GM19467 (cell line): ENCODE data around the gene RARA.
"Not testable (repeated sequence)": the region's sequence is repeated elsewhere in the genome, so short reads cannot be mapped to it uniquely, and the experiment has no call there.

Experiments used
- ATAC-seq: cut with Tn5 transposase; IDR thresholded peaks from one replicate; pipeline ENCODE4 v1.9.1; 2021; ENCODE audit warnings: mild to moderate bottlenecking, moderate library complexity; ENCODE audit not compliant: unreplicated experiment

The RARA gene

GRCh38 chr17:40297511-40297910, 11.5 kb upstream of the RARA start:
- ATAC-seq, result no peak

DNA sequence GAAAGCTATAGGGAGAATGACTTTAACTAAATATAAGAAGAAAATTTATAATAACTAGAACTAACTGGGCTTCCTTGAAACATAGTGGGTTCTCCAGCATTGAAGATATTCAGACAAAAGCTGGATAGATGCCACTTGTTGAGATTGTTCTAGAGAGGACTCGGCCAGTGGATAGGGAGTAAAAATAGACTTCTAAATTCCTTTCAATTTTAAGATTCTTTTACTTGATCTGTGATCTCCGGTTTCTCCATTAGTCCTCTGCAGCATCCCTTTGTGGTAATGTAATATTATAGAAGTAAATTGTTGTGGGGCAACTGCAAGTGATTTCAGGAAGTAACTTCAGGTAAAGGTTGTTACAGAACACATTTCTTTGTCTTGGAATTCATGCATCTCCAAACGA, 10.3 kb upstream of the RARA start:
- ATAC-seq, result no peak

DNA sequence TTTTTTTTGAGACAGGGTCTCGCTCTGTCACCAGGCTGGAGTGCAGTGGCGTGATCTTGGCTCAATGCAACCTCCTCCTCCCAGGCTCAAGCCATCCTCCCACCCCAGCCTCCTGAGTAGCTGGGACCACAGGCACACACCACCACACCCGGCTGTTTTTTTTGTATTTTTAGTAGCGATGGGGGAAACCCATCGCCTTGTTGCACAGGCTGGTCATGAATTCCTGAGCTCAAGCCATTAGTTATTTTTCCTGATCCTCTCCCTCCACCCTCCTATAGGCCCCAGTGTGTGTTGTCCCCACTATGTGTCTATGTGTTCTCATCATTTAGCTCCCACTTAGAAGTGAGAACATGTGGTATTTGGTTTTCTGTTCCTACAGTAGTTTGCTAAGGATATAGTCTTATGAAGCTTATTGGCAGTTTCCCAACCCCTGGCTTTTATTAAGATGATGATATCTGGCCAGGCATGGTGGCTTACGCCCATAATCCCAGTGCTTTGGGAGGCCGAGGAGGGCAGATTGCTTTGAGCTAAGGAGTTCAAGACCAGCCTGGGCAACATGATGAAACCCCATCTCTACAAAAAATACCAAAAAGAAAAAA, 9.7 kb upstream of the RARA start:
- ATAC-seq, result not testable (repeated sequence)

DNA sequence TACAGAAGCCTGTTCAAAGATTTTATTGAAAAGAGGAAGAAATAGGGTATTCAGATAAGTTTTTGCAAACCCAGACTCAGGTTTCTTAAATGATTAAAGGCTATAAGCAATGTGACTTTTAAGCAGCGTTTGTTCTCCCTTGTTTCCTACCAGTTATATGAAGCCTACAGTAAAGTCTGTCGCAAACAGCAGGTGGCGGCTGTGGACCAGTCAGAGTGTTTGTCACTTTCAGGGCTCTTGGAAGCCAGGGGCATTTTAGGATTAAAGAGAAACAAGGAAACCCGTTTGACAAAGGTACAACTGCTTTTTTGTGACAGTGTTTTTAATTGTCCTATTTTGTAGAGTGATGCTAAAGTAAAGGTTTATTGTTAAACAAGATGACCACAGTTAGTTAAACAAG, 7.7 kb upstream of the RARA start:
- no peak for ATAC-seq

DNA sequence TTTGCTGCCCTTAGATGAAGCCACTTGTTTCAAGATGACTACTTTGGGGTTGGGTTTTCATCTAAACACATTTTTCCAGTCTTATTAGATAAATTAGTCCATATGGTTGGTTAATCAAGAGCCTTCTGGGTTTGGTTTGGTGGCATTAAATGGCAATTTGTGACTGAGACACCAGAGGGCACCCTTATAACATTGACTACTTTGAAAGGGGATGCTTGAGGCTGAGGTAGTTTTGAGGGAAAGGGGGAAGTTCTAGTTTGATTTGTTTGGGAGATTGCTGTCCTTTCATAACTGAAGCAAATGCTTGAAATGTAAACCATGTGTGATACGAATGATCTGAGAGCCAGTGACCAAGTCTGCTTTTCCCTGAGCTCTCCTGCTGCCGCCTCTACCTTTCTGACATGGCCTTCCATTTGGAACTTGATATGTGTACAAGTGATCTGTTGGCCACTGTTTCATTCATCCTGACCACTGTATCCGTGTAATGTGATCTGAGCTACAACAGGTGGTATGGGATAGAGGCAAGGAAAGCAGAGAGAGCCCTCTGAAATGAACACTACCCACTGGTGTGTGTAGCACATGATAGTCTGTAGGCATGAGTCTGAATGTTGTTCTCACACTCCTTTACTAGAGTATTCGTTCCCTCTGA, 5.8 kb upstream of the RARA start:
- no peak for ATAC-seq

GRCh38 chr17:40303708-40304551, 5.0 kb upstream of the RARA start:
- ATAC-seq, result no peak

- not testable (repeated sequence) for ATAC-seq
These were observed 4.5 kb upstream of the RARA start for GRCh38 chr17:40304552-40304863.

DNA sequence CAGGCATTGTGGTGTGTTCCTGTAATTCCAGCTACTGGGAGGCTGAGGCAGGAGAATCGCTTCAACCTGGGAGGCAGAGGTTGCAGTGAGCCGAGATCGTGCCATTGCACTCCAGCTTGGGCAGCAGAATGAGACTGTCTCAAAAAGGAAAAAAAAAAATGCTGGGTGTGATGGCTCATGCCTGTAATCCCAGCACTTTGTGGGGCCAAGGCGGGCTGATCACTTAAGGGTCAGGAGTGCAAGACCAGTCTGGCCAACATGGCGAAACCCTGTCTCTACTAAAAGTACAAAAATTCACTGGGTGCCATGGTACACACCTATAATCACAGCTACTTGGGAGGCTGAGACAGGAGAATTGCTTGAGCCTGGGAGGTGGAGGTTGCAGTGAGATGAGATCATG, 4.1 kb upstream of the RARA start:
- not testable (repeated sequence) for ATAC-seq

DNA sequence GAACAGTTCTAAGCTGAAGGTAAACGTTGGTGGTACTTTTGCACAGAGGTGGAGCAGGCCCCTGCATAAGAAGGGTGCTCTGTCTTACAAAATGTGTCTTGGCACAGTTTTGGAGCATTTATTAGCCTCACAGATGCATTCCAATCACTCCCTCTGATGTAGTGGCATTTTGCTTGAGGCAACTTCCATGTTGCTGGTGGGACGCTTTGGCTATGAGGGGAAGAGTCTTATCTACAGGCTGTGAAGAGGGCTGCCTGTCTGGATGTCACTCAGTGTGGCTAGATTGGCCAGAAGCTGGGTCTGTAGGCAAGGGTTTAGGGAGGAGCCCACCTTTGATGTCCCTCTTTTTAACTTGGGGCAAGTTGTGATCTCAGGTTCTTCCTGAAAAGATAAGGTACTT, 2.6 kb upstream of the RARA start:
- ATAC-seq, result no peak

GRCh38 chr17:40307001-40307730, 1.8 kb upstream of the RARA start:
- ATAC-seq, result no peak

GRCh38 chr17:40307740-40308239, 1.2 kb upstream of the RARA start:
- ATAC-seq, result no peak

DNA sequence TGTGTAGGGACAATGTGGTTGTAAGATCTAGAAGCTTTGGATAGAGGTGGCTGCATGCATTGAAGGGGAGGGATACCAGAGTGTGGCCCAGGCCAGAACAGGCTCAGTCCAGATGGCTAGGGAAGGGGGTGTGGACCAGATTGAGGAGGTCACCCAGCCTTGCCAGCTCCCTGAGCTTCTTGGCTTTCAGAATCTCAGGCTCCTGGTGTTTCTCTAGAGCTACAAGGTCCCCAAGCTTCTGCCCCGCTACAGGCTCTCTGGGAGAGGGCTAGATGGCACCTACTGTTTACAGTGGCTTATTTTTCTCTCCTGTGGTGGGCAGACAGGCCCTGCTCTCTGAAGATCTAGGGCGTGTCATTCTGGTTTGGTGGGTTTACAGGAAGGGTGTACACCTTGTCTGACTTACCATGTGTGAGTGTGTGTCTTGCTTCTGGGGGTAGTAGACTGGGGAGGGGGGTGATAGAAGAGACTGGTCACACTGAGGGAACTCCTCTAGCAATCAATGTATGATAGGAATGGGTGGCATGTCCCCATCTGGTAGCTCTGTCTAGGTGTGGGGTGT, 1.1 kb downstream of the RARA start:
- ATAC-seq, result no peak

DNA sequence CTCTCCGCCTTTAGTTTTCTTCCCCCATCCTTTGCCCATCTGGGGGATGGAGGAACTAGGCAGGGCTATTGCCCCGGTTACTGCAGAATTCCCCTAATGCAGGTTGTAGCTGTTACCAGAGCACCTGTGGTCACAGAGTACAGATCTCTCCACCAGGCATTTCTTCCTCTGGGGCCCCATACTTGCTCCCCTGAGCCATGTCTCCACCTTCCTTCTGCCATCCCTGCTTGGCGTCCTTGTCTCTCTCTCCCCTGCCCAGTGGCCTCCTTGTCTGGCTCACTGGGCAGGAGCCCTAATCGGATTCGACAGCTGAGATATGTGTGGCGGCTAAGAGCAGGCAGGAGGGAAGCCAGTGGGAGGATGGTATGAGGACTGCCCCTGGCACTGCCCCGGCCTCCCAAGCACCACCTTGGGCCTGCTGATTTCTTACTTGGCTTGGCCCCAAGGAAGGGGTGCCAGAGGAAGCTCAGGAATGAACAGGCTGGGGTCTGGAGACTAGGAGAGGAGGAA, 2.0 kb downstream of the RARA start:
- no peak for ATAC-seq

GRCh38 chr17:40311575-40311974, 2.6 kb downstream of the RARA start:
- no peak for ATAC-seq

- no peak for ATAC-seq
These were observed 3.3 kb downstream of the RARA start for GRCh38 chr17:40312131-40312731.

GRCh38 chr17:40312893-40313667, 4.1 kb downstream of the RARA start:
- no peak for ATAC-seq

DNA sequence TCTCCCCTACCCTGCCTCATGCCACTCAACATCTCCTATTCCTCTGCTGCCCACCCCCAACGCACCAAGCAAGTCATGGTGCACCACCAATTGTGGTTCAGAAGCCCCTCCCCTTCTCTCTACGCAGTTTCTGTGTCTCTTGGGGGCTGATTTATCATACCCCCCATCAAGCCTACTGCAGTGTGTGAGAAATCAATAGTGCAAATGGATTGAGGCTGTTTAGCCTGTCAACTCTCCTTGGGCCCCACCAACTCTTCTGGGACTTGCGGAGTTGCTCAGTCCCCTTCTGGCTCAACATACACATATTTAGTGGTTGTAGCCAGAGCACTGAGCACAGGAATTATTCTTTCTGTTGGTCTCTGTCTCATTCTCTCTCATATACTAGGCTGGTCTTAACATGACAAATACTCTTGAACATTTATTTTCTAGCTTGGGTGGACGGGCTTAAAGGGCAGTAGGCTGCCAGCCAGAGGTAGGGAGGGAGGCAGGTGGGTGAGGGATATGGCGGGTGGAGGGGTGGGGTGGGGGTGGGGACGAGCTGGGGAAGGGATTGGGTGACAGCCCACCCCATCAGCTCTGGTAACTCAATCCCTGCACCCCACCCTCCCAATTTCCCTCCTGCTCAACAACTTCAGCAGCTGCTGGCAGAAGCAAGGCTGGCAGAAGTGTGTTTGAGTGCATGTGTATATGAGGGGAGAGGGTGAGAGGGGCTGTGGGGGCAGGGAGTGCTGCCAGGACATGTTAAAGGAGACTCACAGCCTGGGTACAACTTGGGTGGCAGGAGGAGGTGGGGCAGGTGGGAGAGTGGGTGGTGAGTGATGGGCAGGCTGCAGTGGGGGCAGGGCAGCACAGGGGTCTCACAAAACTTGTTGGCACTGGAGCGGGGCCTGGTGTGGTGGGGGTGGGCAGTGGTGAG, 4.9 kb downstream of the RARA start:
- no peak for ATAC-seq

- no peak for ATAC-seq
These were observed 5.6 kb downstream of the RARA start for GRCh38 chr17:40314584-40314956.

GRCh38 chr17:40315206-40315605, 6.2 kb downstream of the RARA start:
- ATAC-seq, result no peak
